K562 (cell line): ENCODE results near the gene SLX4IP. TPM values are rescaled to one million over a fixed set of nuclear protein-coding genes. Genes with fewer than 3 reads are reported as not detected.
A peak's percentile ranks its signal among the peaks of the same experiment; 100 is the strongest.

Source experiments
- polyA plus RNA-seq, 8 experiments: library from polyadenylated mRNA; depleted of rRNA in 4 of 8; stranded (reverse) in 5 of 8; unstranded in 3 of 8; fragments of >200 nt; fragmentation: Nextera tagmentation in 2 of 8; fragmentation: Illumina TruSeq in 1 of 8; extraction: Ambion mirVana in 2 of 8; extraction: Trizol in 1 of 8; gene quantifications; 2 replicates each; pipeline versions ENCODE4 v1.2.1 to v1.2.3, GENCODE V29; 2011 to 2014; ENCODE audit warnings: inconsistent platforms in 1 of 8, missing spikeins in 1 of 8
- total RNA-seq, 7 experiments: library from RNA; depleted of rRNA in 6 of 7; stranded (reverse); fragments of >200 nt in 6 of 7; fragmentation: Illumina TruSeq in 2 of 7; extraction: Trizol in 2 of 7; gene quantifications; 2 replicates each; pipeline versions ENCODE4 v1.2.1 to v1.2.3, GENCODE V29; 2011 to 2021; ENCODE audit warnings: low replicate concordance in 1 of 7
- TF ChIP-seq, protein P1 (sequence below), 2 experiments: fragments of 450-650 bp in 1 of 2; sonication (generic) in 1 of 2; formaldehyde crosslinking in 1 of 2; IDR thresholded peaks; 2 replicates each; pipeline versions ENCODE4 v1.7.1 to v1.9.0; 2016 to 2022; ENCODE audit warnings: inconsistent platforms in 1 of 2, mild to moderate bottlenecking in 1 of 2, missing genetic modification reagents in 1 of 2
- TF ChIP-seq, protein P2 (sequence below): fragments of 200-800 bp; sonication (Bioruptor generic); IDR thresholded peaks from 2 replicates; pipeline ENCODE4 v1.6.1; 2017; ENCODE audit warnings: missing genetic modification characterization, missing compliant biosample characterization

Gene SLX4IP
- total and polyA plus RNA-seq, 9 of the 15 experiments (the other 6 are each of a cell fraction or from before 2014, with no cell fraction given) = 1.5 to 5.9 (median 3.5) TPM

DNA sequence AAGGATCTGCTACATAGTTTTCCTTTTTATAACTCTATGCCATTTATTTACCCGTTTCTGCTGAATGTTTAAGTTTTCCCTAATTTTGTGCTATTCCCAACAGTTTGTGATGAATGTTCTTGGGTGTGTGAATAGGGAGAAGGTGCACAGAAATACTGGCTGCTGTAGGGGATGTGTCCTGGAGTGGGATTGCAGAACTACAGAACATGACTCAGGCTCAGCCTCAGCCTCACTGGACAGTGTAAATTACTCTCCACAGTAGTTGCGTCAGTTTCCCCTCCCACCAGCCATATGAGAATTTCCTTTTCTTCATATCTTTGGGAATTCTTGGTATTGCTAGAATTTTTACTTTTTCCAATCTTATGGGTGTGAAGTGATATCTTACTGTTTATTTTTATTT, 57.0 kb downstream of the SLX4IP start (continued):
- TF ChIP-seq, protein P1, sequence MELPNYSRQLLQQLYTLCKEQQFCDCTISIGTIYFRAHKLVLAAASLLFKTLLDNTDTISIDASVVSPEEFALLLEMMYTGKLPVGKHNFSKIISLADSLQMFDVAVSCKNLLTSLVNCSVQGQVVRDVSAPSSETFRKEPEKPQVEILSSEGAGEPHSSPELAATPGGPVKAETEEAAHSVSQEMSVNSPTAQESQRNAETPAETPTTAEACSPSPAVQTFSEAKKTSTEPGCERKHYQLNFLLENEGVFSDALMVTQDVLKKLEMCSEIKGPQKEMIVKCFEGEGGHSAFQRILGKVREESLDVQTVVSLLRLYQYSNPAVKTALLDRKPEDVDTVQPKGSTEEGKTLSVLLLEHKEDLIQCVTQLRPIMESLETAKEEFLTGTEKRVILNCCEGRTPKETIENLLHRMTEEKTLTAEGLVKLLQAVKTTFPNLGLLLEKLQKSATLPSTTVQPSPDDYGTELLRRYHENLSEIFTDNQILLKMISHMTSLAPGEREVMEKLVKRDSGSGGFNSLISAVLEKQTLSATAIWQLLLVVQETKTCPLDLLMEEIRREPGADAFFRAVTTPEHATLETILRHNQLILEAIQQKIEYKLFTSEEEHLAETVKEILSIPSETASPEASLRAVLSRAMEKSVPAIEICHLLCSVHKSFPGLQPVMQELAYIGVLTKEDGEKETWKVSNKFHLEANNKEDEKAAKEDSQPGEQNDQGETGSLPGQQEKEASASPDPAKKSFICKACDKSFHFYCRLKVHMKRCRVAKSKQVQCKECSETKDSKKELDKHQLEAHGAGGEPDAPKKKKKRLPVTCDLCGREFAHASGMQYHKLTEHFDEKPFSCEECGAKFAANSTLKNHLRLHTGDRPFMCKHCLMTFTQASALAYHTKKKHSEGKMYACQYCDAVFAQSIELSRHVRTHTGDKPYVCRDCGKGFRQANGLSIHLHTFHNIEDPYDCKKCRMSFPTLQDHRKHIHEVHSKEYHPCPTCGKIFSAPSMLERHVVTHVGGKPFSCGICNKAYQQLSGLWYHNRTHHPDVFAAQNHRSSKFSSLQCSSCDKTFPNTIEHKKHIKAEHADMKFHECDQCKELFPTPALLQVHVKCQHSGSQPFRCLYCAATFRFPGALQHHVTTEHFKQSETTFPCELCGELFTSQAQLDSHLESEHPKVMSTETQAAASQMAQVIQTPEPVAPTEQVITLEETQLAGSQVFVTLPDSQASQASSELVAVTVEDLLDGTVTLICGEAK (IDR thresholded peaks at IDR 0.05) = no peak
- TF ChIP-seq, protein P1 (CRISPR knock-in tag; IDR thresholded peaks at IDR 0.05) = no peak
- TF ChIP-seq, protein P2, sequence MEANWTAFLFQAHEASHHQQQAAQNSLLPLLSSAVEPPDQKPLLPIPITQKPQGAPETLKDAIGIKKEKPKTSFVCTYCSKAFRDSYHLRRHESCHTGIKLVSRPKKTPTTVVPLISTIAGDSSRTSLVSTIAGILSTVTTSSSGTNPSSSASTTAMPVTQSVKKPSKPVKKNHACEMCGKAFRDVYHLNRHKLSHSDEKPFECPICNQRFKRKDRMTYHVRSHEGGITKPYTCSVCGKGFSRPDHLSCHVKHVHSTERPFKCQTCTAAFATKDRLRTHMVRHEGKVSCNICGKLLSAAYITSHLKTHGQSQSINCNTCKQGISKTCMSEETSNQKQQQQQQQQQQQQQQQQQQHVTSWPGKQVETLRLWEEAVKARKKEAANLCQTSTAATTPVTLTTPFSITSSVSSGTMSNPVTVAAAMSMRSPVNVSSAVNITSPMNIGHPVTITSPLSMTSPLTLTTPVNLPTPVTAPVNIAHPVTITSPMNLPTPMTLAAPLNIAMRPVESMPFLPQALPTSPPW (CRISPR knock-in tag) = 0 out of 2 replicates have a peak, but pooled peaks have one; percentile 11
